Daoy (cell line): ENCODE results near the gene EGFL8. TPM values are rescaled to one million over a fixed set of nuclear protein-coding genes. Genes with fewer than 3 reads are reported as not detected.
"Not testable (repeated sequence)": the region's sequence is repeated elsewhere in the genome, so short reads cannot be mapped to it uniquely, and the experiment has no call there.

Experiments used
- DNase-seq: peaks from one replicate; pipeline ENCODE4 v3.0.0-alpha.2; 2015; ENCODE audit warnings: low read depth
- total RNA-seq: library from RNA; depleted of rRNA; stranded (reverse); fragments of >200 nt; shearing (Covaris generic); gene quantifications from 2 replicates; pipeline ENCODE4 v1.2.3, GENCODE V29; 2014; rRNA removed

Gene EGFL8
- 0.21 and 2.2 TPM in 2 replicates for total RNA-seq

- no peak for DNase-seq
Measured at GRCh38 chr6:32164295-32164694, at the start of gene EGFL8. Gene EGFL8 (plus strand): TSS chr6:32164595. CDS start chr6:32166166, 1,571 bp downstream.

GRCh38 chr6:32114796-32115195 lies 49.6 kb upstream of the EGFL8 start:
- DNase-seq: peak; percentile 75

GRCh38 chr6:32115623-32116022 lies 48.8 kb upstream of the EGFL8 start:
- no peak for DNase-seq

GRCh38 chr6:32116674-32117073 lies 47.7 kb upstream of the EGFL8 start:
- no peak for DNase-seq

GRCh38 chr6:32117461-32117860 lies 46.9 kb upstream of the EGFL8 start:
- DNase-seq: no peak

GRCh38 chr6:32118782-32119628 lies 45.4 kb upstream of the EGFL8 start:
- peak; percentile 86 for DNase-seq

- no peak for DNase-seq
Measured at GRCh38 chr6:32120573-32121059, 43.8 kb upstream of the EGFL8 start.

- DNase-seq: no peak
Measured at GRCh38 chr6:32123681-32124080, 40.7 kb upstream of the EGFL8 start.

GRCh38 chr6:32126880-32127279 lies 37.5 kb upstream of the EGFL8 start:
- DNase-seq: no peak

- DNase-seq: no peak
Measured at GRCh38 chr6:32127409-32127716, 37.0 kb upstream of the EGFL8 start.

GRCh38 chr6:32127717-32128592 lies 36.4 kb upstream of the EGFL8 start, which contains the start of gene ATF6B:
Gene ATF6B (minus strand): TSS chr6:32128246. CDS start chr6:32128207, 39 bp downstream.
- DNase-seq: peak; percentile 100

GRCh38 chr6:32128751-32129296 lies 35.6 kb upstream of the EGFL8 start:
- DNase-seq: no peak

GRCh38 chr6:32129297-32130088 lies 34.9 kb upstream of the EGFL8 start:
- no peak for DNase-seq

- DNase-seq: no peak
Measured at GRCh38 chr6:32131439-32131948, 32.9 kb upstream of the EGFL8 start.

GRCh38 chr6:32132110-32132509 lies 32.3 kb upstream of the EGFL8 start:
- DNase-seq: no peak

GRCh38 chr6:32133786-32134185 lies 30.6 kb upstream of the EGFL8 start:
- DNase-seq: no peak

GRCh38 chr6:32137454-32137853 lies 26.9 kb upstream of the EGFL8 start:
- DNase-seq: no peak

GRCh38 chr6:32139590-32139989 lies 24.8 kb upstream of the EGFL8 start:
- no peak for DNase-seq

GRCh38 chr6:32140420-32141046 lies 23.9 kb upstream of the EGFL8 start:
- no peak for DNase-seq

- not testable (repeated sequence) for DNase-seq
Measured at GRCh38 chr6:32144238-32144637, 20.2 kb upstream of the EGFL8 start.

GRCh38 chr6:32146287-32146686 lies 18.1 kb upstream of the EGFL8 start:
- DNase-seq: no peak
